Measurements from ENCODE around the gene ZNF174. TPM values are rescaled to one million over a fixed set of nuclear protein-coding genes. Genes with fewer than 3 reads are reported as not detected.

Gene ZNF174
- total RNA-seq, 1 experiment from 2014 or later: 8.2 TPM

- Histone ChIP-seq H3K27ac (ENCODE audit: low read depth, low read length) (no peak overlapping the region), H3K4me2 (ENCODE audit: low read length) (no peak overlapping the region)
Observed at GRCh38 chr16:3377917-3378316, 23.1 kb upstream of the ZNF174 start.

GRCh38 chr16:3383045-3383448 lies 18.0 kb upstream of the ZNF174 start:
- Histone ChIP-seq H3K79me2 (ENCODE audit: insufficient read depth, low read length) (peaks cover 8% of the 10 kb centered on the region), H3K9me2 (ENCODE audit: insufficient read depth) (no peaks in the 10 kb centered on the region), H3K4me1 (ENCODE audit: control insufficient read depth in 1 of 2, insufficient read depth in 2 of 2, low read length in 2 of 2) (no peaks in the 10 kb centered on the region), H2AFZ (ENCODE audit: low read depth, low read length, poor library complexity, severe bottlenecking) (no peak overlapping the region), H3K27ac (ENCODE audit: low read depth, low read length) (no peak overlapping the region), H4K20me1 (ENCODE audit: insufficient read depth) (no peaks in the 10 kb centered on the region), H3K9me3 (ENCODE audit: control insufficient read depth in 1 of 2, insufficient read depth in 1 of 2, low read depth in 1 of 2, low read length in 2 of 2) (peaks cover 32 to 42% of the 10 kb centered on the region in 2 experiments; a peak in 3 of 4 replicates), H3K27me3 (ENCODE audit: insufficient read depth, low read length) (no peaks in the 10 kb centered on the region), H3K36me3 (ENCODE audit: control insufficient read depth in 1 of 2, insufficient read depth in 2 of 2, low read length in 2 of 2) (peaks cover 17 to 37% of the 10 kb centered on the region in 2 experiments), H3K4me2 (ENCODE audit: low read length) (no peak overlapping the region), H3K9ac (ENCODE audit: low read length) (no peak overlapping the region), H3K4me3 (replicated peaks in 1 of 2; ENCODE audit: low read depth in 1 of 2, low read length in 2 of 2) (no peak overlapping the region)
- no peak for ATAC-seq
- no peak for DNase-seq (ENCODE audit: low read depth, low spot score)
- TF ChIP-seq CBX3 (IDR thresholded peaks at IDR 0.05; ENCODE audit: low read depth) (peak; percentile 85), REST (IDR thresholded peaks at IDR 0.05; ENCODE audit: low read depth) (no peak)
- BruUV-seq (replicated peaks): no TSS peak
- intact Hi-C loops (cut with micrococcal nuclease): no loop called here
- CTCF ChIA-PET: no interaction called here
- POLR2A ChIA-PET: interaction anchor here (1.7 kb wide), 1 partner anchor 18 kb away, joined by 4 read pairs; the partner anchor contains the start of genes ZNF174 and ZSCAN32
- RAD21 ChIA-PET (ENCODE audit: low non-redundant PET in 1 of 2, low total read pairs in 2 of 2, uncharacterized antibody in 2 of 2, unreplicated experiment in 2 of 2): no interaction called here

More at GRCh38 chr16:3377917-3378316, 23.1 kb upstream of the ZNF174 start:
- ATAC-seq: no peak
- Histone ChIP-seq H2AFZ (ENCODE audit: low read depth, low read length, poor library complexity, severe bottlenecking) (no peak overlapping the region), H3K9me2 (ENCODE audit: insufficient read depth) (no peaks in the 10 kb centered on the region), H3K79me2 (ENCODE audit: insufficient read depth, low read length) (no peaks in the 10 kb centered on the region), H3K27me3 (ENCODE audit: insufficient read depth, low read length) (no peaks in the 10 kb centered on the region), H3K9ac (ENCODE audit: low read length) (no peak overlapping the region), H3K9me3 (ENCODE audit: control insufficient read depth in 1 of 2, insufficient read depth in 1 of 2, low read depth in 1 of 2, low read length in 2 of 2) (peaks cover 13 to 18% of the 10 kb centered on the region in 2 experiments; a peak in 3 of 4 replicates), H3K36me3 (ENCODE audit: control insufficient read depth in 1 of 2, insufficient read depth in 2 of 2, low read length in 2 of 2) (peaks cover 7 to 9% of the 10 kb centered on the region in 2 experiments), H3K4me3 (replicated peaks in 1 of 2; ENCODE audit: low read depth in 1 of 2, low read length in 2 of 2) (no peak overlapping the region), H4K20me1 (ENCODE audit: insufficient read depth) (no peaks in the 10 kb centered on the region), H3K4me1 (ENCODE audit: control insufficient read depth in 1 of 2, insufficient read depth in 2 of 2, low read length in 2 of 2) (no peaks in the 10 kb centered on the region)
- ChIA-PET RAD21 (ENCODE audit: low non-redundant PET in 1 of 2, low total read pairs in 2 of 2, uncharacterized antibody in 2 of 2, unreplicated experiment in 2 of 2) (no interaction called here), POLR2A (no interaction called here), CTCF (no interaction called here)
- TF ChIP-seq EZH2 (IDR thresholded peaks at IDR 0.05) (no peak), TCF7L2 (IDR thresholded peaks at IDR 0.05; ENCODE audit: borderline replicate concordance, extremely low read depth, insufficient read depth, insufficient read length) (no peak), CEBPB (IDR thresholded peaks at IDR 0.05; ENCODE audit: low read depth) (no peak), SIN3A (IDR thresholded peaks at IDR 0.05; ENCODE audit: low read depth) (no peak), ATF3 (IDR thresholded peaks at IDR 0.05) (no peak), RAD21 (IDR thresholded peaks at IDR 0.05; ENCODE audit: low read depth) (no peak)
- no TSS peak for BruUV-seq (replicated peaks)
- intact Hi-C loops (cut with micrococcal nuclease): no loop called here
- no peak for DNase-seq (ENCODE audit: low read depth, low spot score)
